Stimulated activated naive CD8-positive, alpha-beta T cell treated with anti-CD3 and anti-CD28 coated beads, Interleukin-15, Interleukin-2, amounts not matched to agents 100 U/mL and 50 U/mL, for 24 hours (primary cell): ENCODE data around the gene GSG1L.

ENCODE experiments used
- ATAC-seq: fragments of 150-1000 bp; cut with Tn5 transposase; one replicate; pipeline ENCODE4 v1.10.0; 2021
- DNase-seq: peaks from one replicate; pipeline ENCODE4 v3.0.0; 2021

Gene GSG1L

DNA sequence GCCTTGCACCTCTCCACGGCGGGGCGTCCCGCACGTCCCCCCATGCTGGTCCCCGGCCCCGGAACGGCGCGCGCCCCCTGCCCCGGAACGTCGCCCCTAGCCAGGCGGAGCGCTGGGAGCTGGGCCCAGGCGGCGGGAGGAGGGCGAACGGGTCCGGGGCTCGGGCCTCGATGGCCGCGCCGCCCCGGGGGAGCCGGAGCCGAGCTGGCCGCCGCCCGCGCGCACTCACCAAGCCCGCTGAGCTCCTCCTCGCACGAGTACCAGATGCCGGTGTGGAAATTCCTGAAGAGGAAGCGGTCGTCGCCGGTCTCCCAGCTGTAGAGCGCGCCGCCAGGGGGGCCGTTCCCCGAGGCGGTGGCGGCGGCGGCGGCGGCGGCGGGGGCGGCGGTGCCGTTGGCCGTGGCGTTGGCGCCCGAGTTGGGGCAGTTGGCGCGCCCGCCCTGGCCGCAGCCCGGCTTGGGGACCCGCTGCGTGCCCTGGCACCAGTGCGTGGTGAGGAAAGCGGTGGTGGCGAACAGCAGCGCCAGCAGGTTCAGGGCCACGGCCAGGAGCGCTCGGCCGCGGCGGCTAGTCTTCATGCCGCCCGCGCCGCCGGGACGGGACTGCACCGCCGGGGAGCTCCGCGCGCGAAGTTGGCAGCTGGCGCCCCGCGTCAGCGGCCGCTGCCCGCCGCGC is 530 bp downstream of the GSG1L start:
- peak; percentile 13 for DNase-seq
- no peak for ATAC-seq

DNA sequence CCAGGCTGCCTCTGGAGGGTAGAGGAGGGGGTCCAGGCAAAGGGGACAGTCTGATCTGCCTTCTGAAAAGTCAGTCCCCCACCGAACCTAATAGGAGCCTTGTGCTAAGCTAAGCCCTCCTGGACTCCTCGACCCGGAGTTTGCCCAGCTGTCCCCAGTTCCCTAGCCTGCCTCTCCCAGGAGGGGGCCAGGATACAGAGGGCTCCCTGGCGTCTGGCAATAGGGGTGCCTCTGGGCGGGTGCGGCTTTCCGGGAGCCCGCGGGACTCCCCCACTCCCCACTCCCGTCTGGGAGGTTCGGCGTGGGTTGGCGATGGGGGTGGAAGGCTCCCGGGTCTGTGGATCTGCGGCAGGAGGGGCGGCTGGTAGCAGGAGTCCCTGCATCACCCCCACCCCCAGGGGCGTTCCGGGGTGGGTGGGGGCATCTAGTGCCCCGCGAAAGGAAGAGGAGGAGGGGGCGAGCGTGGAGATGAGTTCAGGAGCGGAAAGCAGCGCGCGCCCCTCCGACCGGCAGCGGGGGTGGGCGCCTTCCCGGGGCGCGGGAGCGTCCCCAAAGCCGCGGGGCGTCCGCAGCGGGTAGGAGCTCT is 1.2 kb downstream of the GSG1L start:
- no peak for DNase-seq
- ATAC-seq, result no peak

DNA sequence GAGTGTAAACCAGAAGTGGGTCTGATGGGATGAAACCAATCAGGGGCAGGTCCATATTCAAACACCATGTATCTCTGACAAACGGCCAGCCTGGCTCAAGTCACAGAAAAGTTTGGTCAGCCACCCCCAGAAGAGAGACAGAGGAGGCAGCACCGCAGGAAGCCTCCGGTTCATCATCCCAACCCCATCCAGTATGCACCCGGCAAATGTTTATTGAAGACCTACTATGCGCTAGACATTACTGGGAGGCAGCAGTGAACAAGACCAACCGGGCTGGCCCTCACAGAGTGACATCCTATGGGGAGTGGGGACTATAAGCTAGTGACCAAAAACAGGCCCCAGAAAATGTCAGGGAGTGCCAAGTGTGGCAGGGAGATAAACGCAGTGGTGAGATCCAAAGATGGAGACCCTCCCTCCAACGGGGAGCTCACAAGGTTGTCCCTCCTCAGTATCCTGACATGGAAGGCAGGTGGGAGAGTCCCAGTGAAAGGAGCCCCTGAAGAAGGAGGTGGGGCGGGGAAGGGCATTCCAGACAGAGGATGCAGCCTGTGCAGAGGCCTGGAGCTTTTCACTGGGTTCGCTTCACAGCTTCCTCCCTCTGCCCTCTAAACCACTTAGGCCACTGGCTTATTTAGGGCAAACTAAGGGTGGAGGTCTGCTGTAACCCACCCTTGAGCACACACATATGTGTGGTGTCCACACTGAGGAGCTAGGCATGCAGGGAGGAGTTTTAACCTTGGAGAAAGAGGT is 2.0 kb downstream of the GSG1L start:
- DNase-seq (no peak), ATAC-seq (no peak)

DNA sequence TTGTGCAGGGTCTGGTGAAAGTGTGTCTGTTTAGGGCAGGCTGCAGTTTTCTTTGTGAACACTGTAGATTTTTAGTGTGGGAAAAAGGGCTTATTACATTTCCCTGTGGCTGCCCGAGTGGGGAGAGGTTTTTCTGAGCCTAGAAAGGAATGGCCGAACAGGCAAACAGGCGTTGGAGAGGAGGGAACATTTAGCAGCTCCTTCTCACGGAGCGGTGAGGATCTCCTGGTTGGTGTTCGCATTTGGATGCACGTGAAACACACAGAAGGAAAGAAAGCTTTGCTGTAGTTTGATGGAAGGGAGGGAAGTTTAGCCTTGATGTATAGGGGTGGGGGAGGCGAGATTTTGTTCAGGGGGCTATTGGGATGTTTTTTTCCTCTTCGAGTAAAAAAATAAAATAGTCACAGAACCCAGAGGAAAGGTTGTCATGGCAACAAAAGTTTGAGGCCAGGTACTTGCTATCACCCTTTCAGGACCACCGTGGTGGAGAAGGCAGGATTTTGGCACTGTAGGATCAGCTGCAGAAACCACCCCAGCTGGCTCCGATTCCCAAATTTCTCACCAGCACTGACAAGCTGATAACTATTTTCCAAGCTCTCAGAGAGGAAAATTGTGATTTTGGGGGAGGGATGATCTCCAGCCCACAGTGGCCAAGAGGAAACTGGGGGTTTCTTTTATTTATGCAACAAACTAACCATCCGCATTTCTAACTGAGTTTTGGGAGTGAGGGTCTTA is 3.5 kb downstream of the GSG1L start:
- ATAC-seq (no peak), DNase-seq (no peak)

DNA sequence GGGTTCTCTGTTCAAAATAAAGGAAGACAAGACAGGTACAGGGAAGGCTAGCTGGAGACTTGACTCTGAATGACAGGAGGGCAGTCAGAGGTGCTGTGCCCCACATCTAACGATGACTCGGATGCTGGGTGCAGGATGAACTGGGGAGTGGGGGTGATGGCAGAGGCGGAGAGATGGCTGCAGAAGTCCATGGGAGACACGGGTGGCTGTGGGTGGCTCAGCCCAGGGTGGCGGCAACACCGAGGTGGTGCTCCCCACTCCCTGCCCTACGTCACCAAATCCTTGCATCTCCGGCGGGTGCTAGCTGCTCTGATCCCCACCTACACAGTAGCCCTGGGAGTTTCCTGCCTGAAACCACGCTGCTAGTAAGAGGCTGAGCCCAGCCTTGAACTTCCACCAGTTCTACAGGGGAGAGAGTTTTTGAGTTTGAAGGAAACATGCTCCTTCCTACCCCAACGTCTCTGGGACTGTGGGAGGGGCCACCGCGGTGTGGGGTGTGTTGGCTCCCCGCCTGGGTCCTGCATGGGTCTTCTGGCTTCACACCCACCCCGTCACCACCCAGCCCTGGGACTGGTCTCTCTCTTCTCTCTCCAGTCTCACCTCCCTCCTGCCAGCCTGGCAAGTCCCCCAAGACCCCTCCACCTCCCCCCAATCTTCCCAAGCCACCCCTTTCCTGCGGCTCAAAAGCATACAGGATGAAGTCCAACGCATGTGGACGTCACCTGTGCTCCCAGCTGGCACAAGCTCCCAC is 4.5 kb downstream of the GSG1L start:
- ATAC-seq, result peak; percentile 39
- no peak for DNase-seq

DNA sequence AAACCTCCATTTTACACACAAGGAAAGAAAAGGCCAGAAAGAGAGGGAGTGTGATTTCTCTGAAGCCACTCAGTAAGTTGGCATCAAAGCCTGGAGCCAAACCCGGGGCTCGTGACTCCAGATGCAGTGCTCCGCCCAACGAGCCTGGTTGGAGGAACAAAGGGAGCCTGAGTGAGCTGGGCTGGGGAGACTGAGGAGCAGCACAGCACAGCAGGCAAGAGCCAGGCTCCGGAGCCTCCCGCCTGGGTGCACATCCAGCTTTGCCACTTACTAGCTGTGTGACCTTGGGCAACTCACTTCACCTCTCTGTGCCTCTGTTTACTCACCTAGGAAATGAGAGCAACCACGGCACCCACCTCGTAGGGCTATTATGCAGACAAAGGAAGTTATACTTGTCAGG is 5.6 kb downstream of the GSG1L start:
- no peak for DNase-seq
- no peak for ATAC-seq

DNA sequence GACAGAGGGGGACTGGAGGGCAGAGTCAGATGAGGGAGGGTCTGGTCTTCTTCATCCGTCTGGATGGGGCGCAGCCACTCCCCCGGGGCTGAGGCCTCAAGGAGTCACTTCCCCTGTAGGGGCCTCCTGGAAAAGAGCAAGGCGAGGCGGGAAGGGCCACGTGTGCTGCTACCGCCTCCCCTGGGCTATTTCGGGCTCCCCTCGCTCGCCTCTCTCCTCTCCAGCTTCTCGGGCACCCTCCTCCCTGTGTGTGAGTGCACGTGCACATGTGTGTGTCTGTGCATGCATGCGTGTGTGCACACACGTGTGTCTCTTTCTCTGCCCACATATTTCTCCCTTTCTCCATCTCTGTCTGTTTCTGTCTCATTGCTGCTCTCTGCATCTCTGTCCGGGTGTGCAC is 10.1 kb downstream of the GSG1L start:
- no peak for DNase-seq
- ATAC-seq, result no peak

DNA sequence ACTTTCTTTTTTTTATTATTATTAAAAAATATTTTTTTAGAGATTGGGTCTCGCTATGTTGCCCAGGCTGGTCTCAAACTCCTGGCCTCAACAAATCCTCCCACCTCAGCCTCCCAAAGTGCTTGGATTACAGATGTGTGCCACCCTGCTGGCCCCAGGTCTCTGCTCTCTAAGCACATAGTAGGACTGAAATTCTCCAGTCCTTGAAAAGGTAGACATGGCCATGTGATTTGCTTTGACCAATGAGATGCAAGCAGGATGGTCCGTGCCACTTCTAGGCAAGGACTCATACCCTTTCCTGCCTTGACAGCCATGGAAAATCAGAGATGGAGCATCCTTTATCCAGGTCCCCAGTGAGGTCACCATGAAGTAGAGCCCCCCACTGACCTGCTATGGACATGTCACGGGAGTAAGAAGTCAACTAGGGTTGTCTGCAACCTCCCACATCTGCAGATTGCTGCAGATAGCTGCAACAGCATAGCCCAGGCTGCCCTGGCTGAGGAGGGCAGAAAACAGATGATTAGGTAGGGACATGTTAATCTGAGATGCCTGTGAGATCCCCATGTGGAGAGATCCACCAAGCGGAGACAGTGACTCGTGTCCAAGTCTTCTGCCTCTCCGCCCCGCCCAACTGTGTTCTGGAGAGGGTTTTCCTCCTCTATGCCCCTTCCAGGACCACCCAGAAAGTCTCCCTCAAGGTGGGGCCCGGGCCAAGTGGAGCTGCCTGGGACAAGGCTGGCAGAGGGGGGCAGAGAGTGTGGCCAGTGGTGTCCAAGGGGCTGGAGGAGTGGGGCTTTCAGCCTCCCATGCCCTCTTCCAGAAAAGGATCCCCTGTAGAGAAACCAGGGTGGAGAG is 11.0 kb downstream of the GSG1L start:
- no peak for ATAC-seq
- DNase-seq, result no peak

DNA sequence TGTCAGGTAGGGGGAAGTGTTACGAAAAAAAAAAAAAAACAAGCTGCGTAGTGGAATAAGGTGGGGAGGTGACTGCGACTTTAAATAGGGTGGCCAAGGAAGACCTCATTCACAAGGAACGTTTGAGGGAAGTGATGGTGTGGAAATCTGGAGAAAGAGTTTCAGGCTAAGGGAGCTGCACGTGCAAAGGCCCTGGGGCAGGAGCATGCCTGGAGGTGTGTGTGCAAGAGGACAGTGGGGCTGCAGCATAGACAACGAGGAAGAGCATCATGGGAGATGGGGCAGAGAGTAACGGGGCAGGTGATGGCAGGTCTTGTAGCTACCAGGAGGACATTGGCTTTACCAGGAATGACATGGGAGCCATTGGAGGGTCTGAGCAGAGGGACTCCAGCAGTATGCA is 12.0 kb downstream of the GSG1L start:
- ATAC-seq, result no peak
- no peak for DNase-seq

DNA sequence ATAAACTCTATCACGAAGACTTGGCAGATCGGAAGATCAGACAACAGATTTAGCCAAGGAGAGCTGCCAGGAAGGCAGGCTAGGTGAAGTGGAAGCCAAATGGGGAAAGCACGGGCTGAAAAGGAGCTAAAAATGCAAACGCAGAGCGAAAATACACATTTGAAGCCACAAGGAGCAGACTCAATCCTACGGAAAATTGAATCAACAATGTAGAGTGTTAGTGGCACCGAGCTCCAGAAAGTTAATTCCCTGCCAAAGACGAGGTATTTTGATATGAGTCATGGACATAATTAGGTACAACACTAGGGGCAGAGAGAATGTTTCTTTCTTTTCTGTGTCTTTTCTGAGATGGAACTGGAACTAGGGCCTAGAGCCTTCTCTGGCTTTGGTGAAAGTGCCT is 20.7 kb downstream of the GSG1L start:
- no peak for ATAC-seq

DNA sequence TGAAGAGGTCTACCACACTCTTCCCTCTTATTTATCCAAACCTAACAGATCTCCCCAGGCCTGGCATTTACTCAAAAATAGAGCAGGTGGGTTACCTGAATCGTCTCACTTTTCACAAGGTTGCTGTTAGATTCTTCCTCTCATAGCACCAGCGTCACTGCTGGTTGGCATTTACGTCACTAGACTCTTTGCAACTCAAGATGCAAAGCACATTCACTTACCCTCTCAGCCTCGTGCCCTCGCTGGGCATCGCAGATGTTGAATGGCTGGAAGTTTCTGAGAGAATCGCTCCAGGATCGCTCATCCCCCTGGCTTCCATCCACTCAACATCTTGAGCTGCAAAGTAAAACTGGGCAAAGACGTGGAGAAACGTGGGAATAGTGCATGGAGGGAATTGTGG is 21.9 kb downstream of the GSG1L start:
- ATAC-seq, result no peak
- DNase-seq, result no peak

More for the DNA sequence above, 20.7 kb downstream of the GSG1L start:
- no peak for DNase-seq

DNA sequence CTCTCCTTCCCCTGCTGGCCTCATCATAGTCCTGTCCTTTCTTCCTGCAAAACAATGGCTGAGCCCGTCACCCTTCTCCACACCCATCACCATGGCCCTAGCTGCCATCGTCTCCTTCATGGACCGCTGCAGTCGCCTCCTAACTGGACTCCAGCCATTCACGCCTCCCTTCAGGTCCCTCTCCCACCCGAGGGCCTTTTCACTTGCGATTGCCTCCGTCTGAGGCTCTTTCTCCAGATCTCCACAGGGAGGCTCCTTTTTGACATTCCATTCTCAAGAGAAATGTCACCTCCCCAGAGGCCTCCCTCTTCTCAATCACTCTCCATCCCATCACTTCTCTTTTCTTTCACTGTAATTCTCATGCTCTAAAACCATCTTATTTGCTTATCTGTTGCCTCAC is 23.5 kb downstream of the GSG1L start:
- ATAC-seq, result no peak

DNA sequence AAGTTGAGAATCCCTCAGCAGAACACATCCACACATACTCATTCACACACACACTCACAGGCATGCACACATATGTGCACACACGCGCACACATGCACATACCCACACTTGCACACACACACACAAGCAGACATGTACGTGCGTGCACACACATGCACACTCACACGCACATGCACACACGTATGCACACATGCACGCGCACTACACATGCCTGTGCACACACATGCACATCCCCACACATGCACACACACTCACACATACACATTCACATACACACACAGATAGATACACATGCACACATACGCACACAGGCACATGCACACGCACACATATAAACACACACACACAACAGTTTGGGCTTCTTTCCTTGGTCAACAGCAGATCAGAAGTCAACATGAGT is 24.0 kb downstream of the GSG1L start:
- ATAC-seq (no peak), DNase-seq (no peak)

More for the DNA sequence above, 23.5 kb downstream of the GSG1L start:
- no peak for DNase-seq

DNA sequence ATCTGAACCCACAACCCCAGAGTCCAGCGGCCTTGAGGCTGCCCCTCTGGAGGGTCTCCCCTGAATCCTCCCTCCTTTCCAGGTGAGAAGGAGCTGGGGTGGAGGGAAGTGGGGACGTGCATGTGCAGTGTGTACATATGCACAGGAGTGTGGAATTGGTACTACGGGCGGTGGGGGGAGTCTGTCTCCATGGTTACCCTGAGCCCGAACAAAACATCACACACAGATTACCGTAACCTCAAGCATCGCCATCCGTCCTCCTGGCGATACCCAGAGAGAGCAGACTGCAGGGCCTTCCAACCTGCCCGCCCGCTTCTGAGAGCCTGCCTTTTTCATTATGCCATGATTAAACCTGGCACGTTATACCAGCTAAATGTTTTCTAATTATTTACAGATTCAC is 25.1 kb downstream of the GSG1L start:
- DNase-seq (no peak), ATAC-seq (no peak)

DNA sequence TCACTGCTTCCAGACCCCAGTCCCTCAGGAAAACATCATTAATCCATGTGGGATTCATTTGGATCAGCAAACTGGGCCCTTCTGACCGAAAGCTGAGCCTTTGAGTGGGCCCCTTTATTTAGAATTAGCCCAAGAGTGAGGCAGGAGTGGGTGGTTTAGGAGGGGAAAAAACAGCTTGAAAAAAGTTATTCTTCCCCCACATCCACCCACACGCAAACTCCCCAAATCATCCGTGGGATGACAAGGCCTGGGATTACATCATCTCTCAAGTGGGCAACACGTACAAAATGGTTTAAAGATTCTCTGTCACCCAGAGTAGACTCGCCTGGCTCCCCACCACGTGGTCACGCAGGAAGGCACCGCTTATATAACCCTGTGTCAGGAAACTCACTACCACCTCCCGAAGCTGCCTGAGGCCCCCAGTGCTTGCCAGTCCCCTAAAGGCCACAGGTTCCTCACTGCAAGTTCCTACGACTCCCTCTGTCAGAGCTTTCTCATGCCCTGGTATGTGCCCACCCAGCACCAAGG is 27.6 kb downstream of the GSG1L start:
- ATAC-seq (no peak), DNase-seq (no peak)

DNA sequence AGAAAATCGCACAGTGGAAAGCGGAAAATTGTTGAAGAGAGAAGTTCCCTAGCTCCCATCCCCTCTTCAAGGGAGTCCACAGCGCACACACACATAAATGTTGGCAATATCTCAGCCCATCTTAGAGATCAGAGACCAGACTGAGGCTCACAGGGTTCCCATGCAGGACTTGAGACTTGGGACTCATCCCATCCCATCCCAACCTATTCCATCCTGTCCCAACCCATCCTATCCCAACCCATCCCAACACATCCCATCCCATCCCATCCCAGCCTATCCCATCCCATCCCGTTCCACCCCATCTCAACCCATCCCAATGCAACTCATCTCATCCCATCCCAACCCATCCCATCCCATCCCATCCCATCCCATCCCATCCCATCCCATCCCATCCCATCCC is 29.6 kb downstream of the GSG1L start:
- DNase-seq (no peak), ATAC-seq (no peak)

DNA sequence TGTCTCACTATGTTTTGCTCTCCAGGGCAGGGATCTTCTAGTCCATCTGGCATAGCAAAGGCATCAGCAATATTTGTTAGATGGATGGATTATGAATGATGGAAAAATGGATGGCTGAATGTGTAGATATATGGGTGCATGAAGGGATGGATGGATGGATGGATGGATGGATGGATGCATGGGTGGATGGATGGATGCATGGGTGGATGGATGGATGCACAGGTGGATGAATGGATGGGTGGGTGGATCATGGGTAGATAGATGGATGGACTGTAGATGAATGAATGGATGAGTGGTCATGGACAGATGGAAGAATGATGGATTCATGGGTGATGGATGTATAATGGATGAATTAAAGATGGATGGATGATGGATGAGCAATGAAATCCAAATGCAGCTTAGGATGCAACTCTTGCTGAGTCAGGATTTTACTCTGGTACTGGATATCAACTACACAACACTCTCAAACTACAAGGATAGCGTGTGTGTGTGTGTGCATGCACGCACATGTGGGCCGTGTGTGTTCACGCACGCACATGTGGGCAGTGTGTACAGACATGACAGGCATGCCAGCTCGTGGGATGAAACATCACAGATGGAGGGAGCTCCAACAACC is 34.0 kb downstream of the GSG1L start:
- ATAC-seq (no peak), DNase-seq (no peak)

DNA sequence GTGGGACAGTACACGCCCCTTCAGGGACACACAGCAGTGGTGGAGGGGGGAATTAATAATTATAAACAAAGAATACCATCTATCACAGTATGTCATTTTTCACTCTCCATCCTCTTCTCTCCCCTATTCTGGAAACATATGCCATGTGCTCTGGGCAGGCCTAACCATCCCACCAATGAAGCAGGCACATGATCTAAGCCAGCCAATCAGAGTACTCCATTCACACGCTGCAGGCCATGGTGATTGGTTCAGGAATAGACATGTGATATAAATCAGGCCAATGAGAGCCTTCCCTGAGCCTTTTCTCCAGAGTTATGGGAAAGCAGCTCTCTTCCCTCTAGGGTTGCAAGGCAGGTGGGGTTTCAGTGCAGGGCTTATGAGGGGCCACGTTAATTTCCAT is 36.5 kb downstream of the GSG1L start:
- no peak for ATAC-seq
- no peak for DNase-seq

DNA sequence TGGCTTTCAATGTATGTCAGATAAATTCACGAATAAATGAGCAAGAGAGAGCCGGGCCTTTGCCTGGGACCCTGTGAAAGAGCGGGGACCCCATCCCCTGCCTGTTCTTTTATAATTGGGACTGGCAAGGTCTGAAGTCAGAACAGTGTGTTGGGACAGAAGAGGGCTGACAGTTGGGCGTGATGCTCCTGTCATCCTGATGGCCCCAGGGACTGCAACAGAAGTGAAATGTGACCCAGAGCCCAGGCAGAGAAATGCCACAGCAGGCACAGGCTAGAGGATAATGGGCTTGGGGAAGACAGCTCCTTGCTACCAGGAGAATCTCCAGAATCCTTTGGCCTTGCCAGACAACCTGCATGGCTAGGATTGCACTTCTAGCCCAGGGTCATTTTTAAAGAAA is 37.9 kb downstream of the GSG1L start:
- no peak for ATAC-seq
- no peak for DNase-seq

DNA sequence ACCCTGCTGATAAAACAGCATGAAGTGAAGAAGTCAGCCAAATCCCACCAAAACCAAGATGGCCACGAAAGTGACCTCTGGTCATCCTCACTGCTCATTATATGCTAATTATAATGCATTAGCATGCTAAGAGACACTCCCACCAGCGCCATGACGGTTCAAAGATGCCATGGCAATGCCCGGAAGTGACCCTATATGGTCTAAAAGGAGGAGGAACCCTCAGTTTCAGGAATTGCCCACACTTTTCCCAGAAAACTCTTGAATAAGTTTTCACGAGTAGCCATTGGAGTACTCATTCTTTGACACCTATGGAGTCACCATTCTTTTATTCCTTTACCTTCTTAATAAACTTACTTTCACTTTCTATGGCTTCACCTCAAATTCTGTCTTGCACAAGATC is 44.3 kb downstream of the GSG1L start:
- DNase-seq, result no peak
- no peak for ATAC-seq

DNA sequence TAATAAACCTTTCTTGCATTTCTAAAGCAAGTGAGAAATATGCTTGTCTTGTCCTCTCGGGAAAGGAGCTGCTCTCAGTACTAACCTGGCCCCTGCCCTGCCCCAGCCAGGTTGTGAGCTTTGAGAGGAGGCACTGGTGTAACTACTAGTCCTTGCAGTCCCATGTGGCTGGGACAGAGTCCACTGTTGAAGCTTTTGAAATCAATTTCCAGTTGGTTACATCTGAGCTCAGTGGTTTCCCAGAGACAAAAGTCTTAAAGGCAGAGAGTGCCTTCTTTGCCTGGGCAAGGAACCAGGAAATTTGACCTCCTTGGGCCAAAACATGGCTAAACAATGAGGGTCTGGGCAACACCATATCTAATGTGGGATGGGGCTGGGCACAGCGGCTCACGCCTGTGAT is 48.7 kb downstream of the GSG1L start:
- no peak for DNase-seq
- ATAC-seq, result no peak
